ENCODE measurements around the gene HES6.
"Not testable (repeated sequence)": the region's sequence is repeated elsewhere in the genome, so short reads cannot be mapped to it uniquely, and the experiment has no call there.

HES6 gene

GRCh38 chr2:238274152-238274865, 34.5 kb upstream of the HES6 start:
- H3K27me3 ChIP-seq (ENCODE audit: insufficient read depth, low read length), result no peaks in the 10 kb centered on the region
- no peaks in the 10 kb centered on the region for H4K20me1 ChIP-seq (ENCODE audit: insufficient read depth, low read length)
- H3K9me3 ChIP-seq (ENCODE audit: low read length), result no peaks in the 10 kb centered on the region
- H3K36me3 ChIP-seq (ENCODE audit: insufficient read depth, low read length), result peaks cover 27% of the 10 kb centered on the region; the same call in 1 of the 2 replicates
- no peak overlapping the region for H3K27ac ChIP-seq (ENCODE audit: low read depth, low read length, poor library complexity, severe bottlenecking)
- H3K4me1 ChIP-seq (ENCODE audit: insufficient read depth, low read length, severe bottlenecking), result no peaks in the 10 kb centered on the region
- H3K4me2 ChIP-seq (ENCODE audit: low read length), result no peak overlapping the region
- H3K4me3 ChIP-seq (ENCODE audit: low read depth, low read length, poor library complexity, severe bottlenecking), result no peak overlapping the region
- no peaks in the 10 kb centered on the region for H3K9me2 ChIP-seq (ENCODE audit: low read depth, low read length)
- no peak for TF ChIP-seq EZH2 (IDR thresholded peaks at IDR 0.05; ENCODE audit: borderline replicate concordance, low read length)
- TF ChIP-seq, protein P1, sequence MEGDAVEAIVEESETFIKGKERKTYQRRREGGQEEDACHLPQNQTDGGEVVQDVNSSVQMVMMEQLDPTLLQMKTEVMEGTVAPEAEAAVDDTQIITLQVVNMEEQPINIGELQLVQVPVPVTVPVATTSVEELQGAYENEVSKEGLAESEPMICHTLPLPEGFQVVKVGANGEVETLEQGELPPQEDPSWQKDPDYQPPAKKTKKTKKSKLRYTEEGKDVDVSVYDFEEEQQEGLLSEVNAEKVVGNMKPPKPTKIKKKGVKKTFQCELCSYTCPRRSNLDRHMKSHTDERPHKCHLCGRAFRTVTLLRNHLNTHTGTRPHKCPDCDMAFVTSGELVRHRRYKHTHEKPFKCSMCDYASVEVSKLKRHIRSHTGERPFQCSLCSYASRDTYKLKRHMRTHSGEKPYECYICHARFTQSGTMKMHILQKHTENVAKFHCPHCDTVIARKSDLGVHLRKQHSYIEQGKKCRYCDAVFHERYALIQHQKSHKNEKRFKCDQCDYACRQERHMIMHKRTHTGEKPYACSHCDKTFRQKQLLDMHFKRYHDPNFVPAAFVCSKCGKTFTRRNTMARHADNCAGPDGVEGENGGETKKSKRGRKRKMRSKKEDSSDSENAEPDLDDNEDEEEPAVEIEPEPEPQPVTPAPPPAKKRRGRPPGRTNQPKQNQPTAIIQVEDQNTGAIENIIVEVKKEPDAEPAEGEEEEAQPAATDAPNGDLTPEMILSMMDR (IDR thresholded peaks at IDR 0.05; ENCODE audit: low read length), result no peak
- no peaks in the 10 kb centered on the region for H3F3A ChIP-seq (ENCODE audit: insufficient read depth, low read length)
- no peak overlapping the region for H3K9ac ChIP-seq (ENCODE audit: low read length)
- H2AFZ ChIP-seq (ENCODE audit: low read length), result no peak overlapping the region
- H3K79me2 ChIP-seq (ENCODE audit: insufficient read depth, low read length), result no peaks in the 10 kb centered on the region

- H3K27me3 ChIP-seq (ENCODE audit: insufficient read depth, low read length); H4K20me1 ChIP-seq (ENCODE audit: insufficient read depth, low read length); H3K4me1 ChIP-seq (ENCODE audit: insufficient read depth, low read length, severe bottlenecking); H3K27ac ChIP-seq (ENCODE audit: low read depth, low read length, poor library complexity, severe bottlenecking); H3K9ac ChIP-seq (ENCODE audit: low read length); H3K9me2 ChIP-seq (ENCODE audit: low read depth, low read length); H3F3A ChIP-seq (ENCODE audit: insufficient read depth, low read length); H3K4me2 ChIP-seq (ENCODE audit: low read length); H3K79me2 ChIP-seq (ENCODE audit: insufficient read depth, low read length); H3K4me3 ChIP-seq (ENCODE audit: low read depth, low read length, poor library complexity, severe bottlenecking); H3K9me3 ChIP-seq (ENCODE audit: low read length); H2AFZ ChIP-seq (ENCODE audit: low read length): not testable (repeated sequence)
- peaks cover 27% of the 10 kb centered on the region; the same call in 1 of the 2 replicates for H3K36me3 ChIP-seq (ENCODE audit: insufficient read depth, low read length)
Measured at GRCh38 chr2:238273433-238273832, 33.6 kb upstream of the HES6 start.

- Histone ChIP-seq H3K4me3 (ENCODE audit: low read depth, low read length, poor library complexity, severe bottlenecking) (no peak overlapping the region), H3K36me3 (ENCODE audit: insufficient read depth, low read length) (peaks cover 32% of the 10 kb centered on the region; the same call in 1 of the 2 replicates), H3K9ac (ENCODE audit: low read length) (no peak overlapping the region), H3K27me3 (ENCODE audit: insufficient read depth, low read length) (no peaks in the 10 kb centered on the region), H3K9me3 (ENCODE audit: low read length) (no peaks in the 10 kb centered on the region), H3K4me1 (ENCODE audit: insufficient read depth, low read length, severe bottlenecking) (no peaks in the 10 kb centered on the region), H3K27ac (ENCODE audit: low read depth, low read length, poor library complexity, severe bottlenecking) (no peak overlapping the region), H2AFZ (ENCODE audit: low read length) (no peak overlapping the region), H3K79me2 (ENCODE audit: insufficient read depth, low read length) (no peaks in the 10 kb centered on the region), H3K4me2 (ENCODE audit: low read length) (no peak overlapping the region), H3K9me2 (ENCODE audit: low read depth, low read length) (no peaks in the 10 kb centered on the region), H3F3A (ENCODE audit: insufficient read depth, low read length) (no peaks in the 10 kb centered on the region), H4K20me1 (ENCODE audit: insufficient read depth, low read length) (no peaks in the 10 kb centered on the region)
- TF ChIP-seq EZH2 (IDR thresholded peaks at IDR 0.05; ENCODE audit: borderline replicate concordance, low read length), result no peak
- TF ChIP-seq, protein P1 (IDR thresholded peaks at IDR 0.05; ENCODE audit: low read length), result no peak
Measured at GRCh38 chr2:238272156-238272555, 32.3 kb upstream of the HES6 start.

DNA sequence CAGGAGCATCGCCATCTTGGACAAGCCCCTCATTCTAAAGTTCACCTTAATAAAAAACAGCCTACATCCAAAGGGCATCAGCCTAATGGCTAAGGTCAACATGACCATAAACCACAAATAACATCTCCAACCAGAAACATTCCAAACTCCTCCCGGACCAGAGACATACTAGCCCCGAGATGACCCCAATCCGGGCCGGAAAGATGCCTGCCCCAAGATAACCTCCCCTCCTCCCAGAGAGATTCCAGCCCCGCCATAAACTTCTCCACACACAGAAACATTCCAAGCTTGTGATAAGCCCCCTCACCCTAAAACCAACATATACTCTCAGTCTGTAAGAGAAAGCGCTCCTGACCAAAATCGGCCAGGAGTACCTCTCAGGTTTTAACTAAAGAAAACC, 31.8 kb upstream of the HES6 start:
- not testable (repeated sequence) for H3K4me1 ChIP-seq (ENCODE audit: insufficient read depth, low read length, severe bottlenecking); H3K4me3 ChIP-seq (ENCODE audit: low read depth, low read length, poor library complexity, severe bottlenecking); H3F3A ChIP-seq (ENCODE audit: insufficient read depth, low read length); H3K9me2 ChIP-seq (ENCODE audit: low read depth, low read length); H3K9ac ChIP-seq (ENCODE audit: low read length); H3K79me2 ChIP-seq (ENCODE audit: insufficient read depth, low read length); H3K27me3 ChIP-seq (ENCODE audit: insufficient read depth, low read length); H4K20me1 ChIP-seq (ENCODE audit: insufficient read depth, low read length); H3K27ac ChIP-seq (ENCODE audit: low read depth, low read length, poor library complexity, severe bottlenecking); H3K4me2 ChIP-seq (ENCODE audit: low read length); H3K9me3 ChIP-seq (ENCODE audit: low read length); H2AFZ ChIP-seq (ENCODE audit: low read length)
- peaks cover 35% of the 10 kb centered on the region; the same call in 1 of the 2 replicates for H3K36me3 ChIP-seq (ENCODE audit: insufficient read depth, low read length)

All from OCI-LY1 (cell line).